ENCODE data around the gene TAF1B. TPM values are rescaled to one million over a fixed set of nuclear protein-coding genes. Genes with fewer than 3 reads are reported as not detected.

TAF1B gene
- total and polyA plus RNA-seq, 10 of the 15 experiments (the other 5 are each of a cell fraction or from before 2014, with no cell fraction given) = 8.1 to 18.3 (median 12.4) TPM

GRCh38 chr2:9914384-9915065 lies 71.3 kb downstream of the TAF1B start (continued):
- TF ChIP-seq SP1 (IDR thresholded peaks at IDR 0.05; ENCODE audit: low read depth, low read length) (peak; percentile 27), ZNF687 (IDR thresholded peaks at IDR 0.05) (peak; percentile 85), IKZF2 (IDR thresholded peaks at IDR 0.05) (peak; percentile 49 to 70; a peak in 3 of 4 replicates), NFIC (IDR thresholded peaks at IDR 0.05; ENCODE audit: low read depth, low read length) (peak; percentile 66), NR2C2 (IDR thresholded peaks at IDR 0.05; ENCODE audit: borderline replicate concordance, control insufficient read depth, insufficient read length, low read depth) (no peak), EED (IDR thresholded peaks at IDR 0.05; ENCODE audit: low read depth) (peak; percentile 73), BCL11A (IDR thresholded peaks at IDR 0.05; ENCODE audit: low read depth, low read length) (peak; percentile 69), PAX5 (IDR thresholded peaks at IDR 0.05; ENCODE audit: borderline replicate concordance, low read depth, low read length) (peak; percentile 59; the same call in 1 of the 2 replicates), REST (IDR thresholded peaks at IDR 0.05; ENCODE audit: low read depth, low read length) (no peak), NR2C1 (IDR thresholded peaks at IDR 0.05) (no peak)

All from GM12878 (cell line).